Inflammatory macrophage treated with lipopolysaccharide for 4 hours (primary cell): Measurements from ENCODE around the gene MYMX.

Experiments used
- DNase-seq: peaks from one replicate; pipeline ENCODE4 v3.0.0-alpha.2; 2020

Gene MYMX

DNA sequence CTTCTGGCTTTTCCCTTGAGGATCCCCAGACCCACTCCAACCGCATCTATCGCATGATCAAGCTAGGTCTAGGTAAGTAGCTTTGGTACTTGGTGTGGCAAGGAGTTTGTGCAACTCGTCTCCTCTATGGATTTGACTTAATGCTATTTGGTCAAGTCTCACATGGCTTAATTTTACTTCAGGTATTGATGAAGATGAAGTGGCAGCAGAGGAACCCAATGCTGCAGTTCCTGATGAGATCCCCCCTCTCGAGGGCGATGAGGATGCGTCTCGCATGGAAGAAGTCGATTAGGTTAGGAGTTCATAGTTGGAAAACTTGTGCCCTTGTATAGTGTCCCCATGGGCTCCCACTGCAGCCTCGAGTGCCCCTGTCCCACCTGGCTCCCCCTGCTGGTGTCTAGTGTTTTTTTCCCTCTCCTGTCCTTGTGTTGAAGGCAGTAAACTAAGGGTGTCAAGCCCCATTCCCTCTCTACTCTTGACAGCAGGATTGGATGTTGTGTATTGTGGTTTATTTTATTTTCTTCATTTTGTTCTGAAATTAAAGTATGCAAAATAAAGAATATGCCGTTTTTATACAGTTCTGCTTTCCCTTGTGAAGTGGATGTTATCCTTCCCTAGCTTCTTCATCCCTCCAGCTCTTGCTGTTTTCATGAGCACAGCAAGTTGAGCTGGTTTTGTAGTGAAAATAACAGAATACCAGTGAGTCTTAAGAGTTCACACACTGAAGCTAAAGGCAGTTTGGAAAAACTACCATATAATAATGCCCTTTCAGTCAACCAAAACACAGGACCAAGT is 36.8 kb downstream of the MYMX start:
- DNase-seq: peak; percentile 55

GRCh38 chr6:44254191-44255104 is 37.7 kb downstream of the MYMX start:
- DNase-seq: no peak

GRCh38 chr6:44255105-44255808 is 38.5 kb downstream of the MYMX start:
- no peak for DNase-seq

DNA sequence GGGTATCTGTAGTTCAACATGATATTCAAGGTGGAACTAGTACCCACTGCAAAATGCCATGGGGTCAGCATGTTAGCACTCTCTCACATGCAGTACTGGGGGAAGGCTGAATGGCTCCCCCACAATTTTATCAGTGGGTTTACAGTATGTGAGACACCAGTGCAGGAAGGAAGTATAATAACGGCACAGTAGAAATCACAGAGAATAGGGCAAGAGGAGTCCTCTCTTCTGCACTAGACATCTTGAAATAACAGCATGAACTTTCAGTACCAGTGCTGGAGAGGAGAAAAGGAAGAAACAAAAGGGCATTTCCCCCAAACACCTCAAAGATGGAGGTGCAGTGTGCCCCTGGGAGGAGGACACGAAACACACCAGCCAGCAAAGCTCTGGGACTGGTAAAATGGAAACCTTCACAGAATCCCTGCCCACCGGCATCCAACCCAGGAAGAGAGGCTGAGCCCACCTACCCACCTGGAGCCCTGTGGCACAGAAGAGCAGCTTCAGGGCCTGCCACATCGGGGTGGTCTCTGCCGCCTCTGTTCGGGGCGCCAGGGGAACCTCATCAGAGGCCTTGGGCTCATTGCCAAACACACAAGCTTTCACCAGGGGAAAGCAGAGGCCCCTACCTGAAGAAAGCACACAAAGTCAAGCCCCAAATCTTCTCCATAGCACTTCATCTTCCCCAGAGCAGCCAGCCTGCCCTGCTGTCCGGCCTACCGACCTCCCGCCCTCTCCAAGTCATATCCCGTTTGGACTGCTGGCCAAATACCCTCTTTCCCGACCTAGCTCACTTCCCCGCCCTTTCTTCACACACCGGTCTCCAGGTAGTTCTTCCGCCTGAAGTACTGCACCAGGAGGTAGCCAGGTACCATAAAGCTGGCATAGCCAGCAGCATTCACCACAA is 39.4 kb downstream of the MYMX start:
- DNase-seq: no peak

DNA sequence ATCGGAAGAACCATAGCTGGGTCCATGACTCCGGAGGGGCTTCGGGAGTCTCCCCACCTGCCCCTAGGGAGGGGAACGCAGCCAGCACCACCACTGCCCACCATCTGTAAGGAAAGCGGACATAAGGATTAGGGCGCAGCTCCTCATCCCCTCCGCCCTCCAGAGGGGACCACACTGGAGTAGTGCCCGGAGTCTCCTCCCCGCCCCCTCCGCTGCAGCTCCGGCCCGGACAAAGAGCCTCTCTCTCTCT is 40.0 kb downstream of the MYMX start:
- DNase-seq: no peak

- no peak for DNase-seq
These were observed 40.5 kb downstream of the MYMX start, which contains the start of gene SLC35B2 for GRCh38 chr6:44257025-44257752. SLC35B2 (minus strand) TSS chr6:44257528; CDS start chr6:44257410, 118 bp downstream.

DNA sequence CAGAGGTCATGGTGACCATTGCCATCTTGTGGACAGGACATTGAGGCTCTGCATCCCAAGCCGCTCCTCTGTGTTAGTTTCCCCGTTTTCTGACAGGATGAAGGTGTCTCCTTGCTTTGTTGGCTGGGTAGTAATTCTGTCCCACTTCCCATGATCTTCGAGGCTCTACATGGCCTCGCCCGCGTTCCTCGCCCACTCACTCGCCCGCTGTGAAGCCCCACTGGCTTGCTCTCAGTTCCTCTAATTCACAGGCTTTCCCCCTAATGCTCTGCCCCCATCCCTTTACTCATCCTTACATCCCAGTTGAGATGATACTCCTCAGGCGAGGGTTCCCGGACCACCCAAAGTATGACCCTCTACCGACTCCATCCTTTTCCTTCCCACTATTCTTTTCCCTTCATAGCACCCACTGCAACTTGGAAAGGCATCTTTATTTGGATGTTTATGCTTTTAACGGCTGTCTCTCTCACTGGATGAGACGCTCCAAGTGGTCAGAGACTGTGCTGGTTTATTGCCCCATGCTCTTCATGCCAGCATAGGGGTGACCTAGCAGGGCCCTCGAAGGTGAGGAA is 41.1 kb downstream of the MYMX start:
- DNase-seq: peak; percentile 71

DNA sequence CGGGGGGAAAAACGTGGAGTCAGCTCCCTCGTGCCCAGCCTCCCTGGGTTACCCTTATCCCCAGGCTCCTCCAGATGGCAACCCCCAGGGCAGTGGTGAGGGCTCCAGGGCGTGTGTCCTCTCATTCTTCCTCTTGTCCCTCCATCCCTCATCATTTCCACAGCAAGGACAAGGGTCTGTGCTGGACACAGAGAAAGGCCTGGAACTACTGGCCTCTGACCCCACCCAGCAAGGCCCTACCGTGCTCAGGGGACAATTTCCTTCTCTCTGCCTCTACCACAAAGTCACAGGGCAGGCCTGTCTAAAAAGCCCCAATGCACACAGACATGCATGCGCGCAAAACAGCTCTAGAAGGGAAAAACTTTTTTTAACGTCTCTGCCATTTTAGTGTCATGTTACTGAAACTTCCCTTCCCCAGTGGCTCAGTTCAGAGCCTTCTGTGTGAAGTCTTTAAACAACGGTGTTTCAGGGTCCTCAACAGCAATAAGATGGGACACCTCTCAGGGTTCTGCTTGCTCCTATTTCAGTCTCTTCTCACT is 41.7 kb downstream of the MYMX start:
- no peak for DNase-seq

DNA sequence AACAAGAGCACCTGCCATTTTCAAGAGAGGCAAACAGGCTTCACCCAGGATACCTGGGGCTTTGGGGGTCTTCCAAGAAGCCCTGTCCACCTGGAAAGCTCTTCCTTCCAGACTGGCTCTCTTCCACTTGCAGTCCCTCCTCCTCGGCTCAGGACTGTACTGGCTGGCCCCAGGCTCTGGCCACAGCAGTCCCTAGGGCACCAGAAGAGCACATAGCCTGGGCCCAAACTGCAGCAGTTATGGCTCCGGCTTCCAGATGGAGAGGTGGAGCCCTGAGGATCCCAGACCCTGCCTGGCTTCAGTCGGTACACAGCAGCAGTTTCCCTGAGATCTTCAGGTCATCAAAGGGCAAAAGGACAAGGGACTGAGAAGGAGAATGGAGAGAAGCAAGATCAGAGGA is 42.2 kb downstream of the MYMX start:
- no peak for DNase-seq

DNA sequence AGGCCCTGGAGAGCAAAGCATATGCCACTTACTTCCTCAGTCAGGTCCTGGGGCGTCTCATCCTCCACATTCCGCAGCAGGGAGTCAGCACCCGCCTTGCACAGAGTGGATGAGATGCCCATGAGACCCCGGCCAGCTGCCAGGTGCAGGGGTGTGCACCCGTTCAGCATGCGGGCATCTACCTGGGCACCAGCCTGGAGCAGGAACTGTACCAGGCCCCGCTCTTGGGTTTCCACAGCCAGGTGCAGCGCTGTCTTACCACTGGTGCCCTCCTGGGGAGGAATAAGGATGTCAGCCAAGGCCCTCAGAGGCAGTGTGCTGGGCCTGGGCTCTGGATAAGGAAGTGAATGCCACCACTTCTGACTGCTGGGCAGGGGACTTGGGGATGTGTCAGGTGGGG is 43.3 kb downstream of the MYMX start:
- no peak for DNase-seq

- DNase-seq: no peak
These were observed 43.9 kb downstream of the MYMX start for GRCh38 chr6:44260451-44261297.

- DNase-seq: no peak
These were observed 44.9 kb downstream of the MYMX start for GRCh38 chr6:44261581-44261980.

- DNase-seq: no peak
These were observed 46.0 kb downstream of the MYMX start for GRCh38 chr6:44262467-44263353.

GRCh38 chr6:44263354-44264100 is 46.8 kb downstream of the MYMX start:
- DNase-seq: peak; percentile 74

- DNase-seq: peak; percentile 87
These were observed 47.7 kb downstream of the MYMX start for GRCh38 chr6:44264154-44265006.

- peak; percentile 97 for DNase-seq
These were observed 48.4 kb downstream of the MYMX start, which contains the start of gene NFKBIE for GRCh38 chr6:44265007-44265721. NFKBIE (minus strand) TSS chr6:44265551; CDS start chr6:44265346, 205 bp downstream.
